ENCODE results near the gene ESYT2. TPM values are rescaled to one million over a fixed set of nuclear protein-coding genes. Genes with fewer than 3 reads are reported as not detected.
A peak's percentile ranks its signal among the peaks of the same experiment; 100 is the strongest.

ESYT2 gene
- total RNA-seq, 5 donors from 2014 or later (not counting 1 experiment from before 2014, with no cell fraction given), result 99.0 to 122 (median 116) TPM

- H3K27ac ChIP-seq (ENCODE audit: low read length), result peak overlapping the region; percentile 88
- POLR2A ChIA-PET, result interaction anchor here (0.5 to 7.1 kb wide), 4 partner anchors 13 to 53 kb away, joined by 3 to 124 read pairs (median 5); no protein-coding TSS in a partner anchor
- peaks cover 6 to 25% of the 10 kb centered on the region in 2 donors for H3K36me3 ChIP-seq (ENCODE audit: control insufficient read depth in 2 of 2, extremely low read depth in 1 of 2, insufficient read depth in 1 of 2, low read length in 1 of 2)
- H3K4me3 ChIP-seq (ENCODE audit: control insufficient read depth in 1 of 2, extremely low read depth in 1 of 2, low read length in 1 of 2), result no peak overlapping the region
- no peak for DNase-seq
- no peaks in the 10 kb centered on the region for H3K27me3 ChIP-seq (replicated peaks in 1 of 2; ENCODE audit: control insufficient read depth in 2 of 2, extremely low read depth in 1 of 2, insufficient read depth in 2 of 2, low read length in 1 of 2)
- H3K36me3 Mint-ChIP-seq, result peaks cover 43% of the 10 kb centered on the region
- H3K27me3 Mint-ChIP-seq, result no peaks in the 10 kb centered on the region
- peak overlapping the region in 2 of 3 donors; percentile 1 to 88 for H3K4me3 Mint-ChIP-seq
- no peaks in the 10 kb centered on the region for H3K9me3 Mint-ChIP-seq
- CTCF ChIA-PET, result interaction anchor here (0.7 to 1.3 kb wide), 4 partner anchors 9 to 18 kb away, joined by 3 to 4 read pairs (median 4); partner anchors contain the start of gene ESYT2 (in 1 of the 2)
- H3K4me1 ChIP-seq (ENCODE audit: control insufficient read depth in 1 of 2, extremely low read depth in 1 of 2, insufficient read depth in 2 of 2, low read length in 2 of 2), result peaks cover 48 to 66% of the 10 kb centered on the region in 2 experiments
- WGBS (ENCODE audit: insufficient coverage), result 100% methylated on average over 2 of the region's 5 CpGs
- no peak for ATAC-seq (replicated peaks in 1 of 4)
- peaks cover 74 to 86% (median 82%) of the 10 kb centered on the region in 3 donors for H3K4me1 Mint-ChIP-seq
- no peaks in the 10 kb centered on the region for H3K9me3 ChIP-seq
- peak overlapping the region; percentile 95 to 97 for H3K27ac Mint-ChIP-seq
Observed at GRCh38 chr7:158810846-158811245, 18.5 kb downstream of the ESYT2 start.

- Mint-ChIP-seq H3K27ac (peak overlapping the region; percentile 89 to 95), H3K27me3 (no peaks in the 10 kb centered on the region), H3K4me1 (peaks cover 74 to 86% (median 82%) of the 10 kb centered on the region in 3 donors), H3K36me3 (peaks cover 44% of the 10 kb centered on the region), H3K9me3 (peaks cover 0 to under 1% (median 0%) of the 10 kb centered on the region in 3 donors), H3K4me3 (peak overlapping the region; percentile 39 to 88 (median 45))
- no peak for ATAC-seq (replicated peaks in 1 of 4)
- no CpG with 5 or more reads among the region's 1 CpG for WGBS (ENCODE audit: insufficient coverage)
- Histone ChIP-seq H3K9me3 (no peaks in the 10 kb centered on the region), H3K4me3 (ENCODE audit: control insufficient read depth in 1 of 2, extremely low read depth in 1 of 2, low read length in 1 of 2) (no peak overlapping the region), H3K4me1 (ENCODE audit: control insufficient read depth in 1 of 2, extremely low read depth in 1 of 2, insufficient read depth in 2 of 2, low read length in 2 of 2) (peaks cover 35 to 59% of the 10 kb centered on the region in 2 experiments), H3K36me3 (ENCODE audit: control insufficient read depth in 2 of 2, extremely low read depth in 1 of 2, insufficient read depth in 1 of 2, low read length in 1 of 2) (peaks cover 6 to 19% of the 10 kb centered on the region in 2 donors), H3K27me3 (replicated peaks in 1 of 2; ENCODE audit: control insufficient read depth in 2 of 2, extremely low read depth in 1 of 2, insufficient read depth in 2 of 2, low read length in 1 of 2) (no peaks in the 10 kb centered on the region), H3K27ac (ENCODE audit: low read length) (peak overlapping the region; percentile 19)
- DNase-seq, result peak in 2 of 35 experiments; percentile 43
- CTCF ChIA-PET, result interaction anchor here in 1 of 2 donors (1.1 to 1.5 kb wide), 2 partner anchors 10 to 18 kb away, joined by 5 read pairs; no protein-coding TSS in a partner anchor
- POLR2A ChIA-PET, result interaction anchor here (0.7 to 1.2 kb wide), 3 partner anchors 15 to 101 kb away, joined by 3 to 5 read pairs (median 3); no protein-coding TSS in a partner anchor
Observed at GRCh38 chr7:158809596-158809995, 19.7 kb downstream of the ESYT2 start.

GRCh38 chr7:158808126-158808525, 21.2 kb downstream of the ESYT2 start:
- H3K27ac Mint-ChIP-seq, result peak overlapping the region; percentile 27 to 75
- Histone ChIP-seq H3K4me3 (ENCODE audit: control insufficient read depth in 1 of 2, extremely low read depth in 1 of 2, low read length in 1 of 2) (no peak overlapping the region), H3K9me3 (no peaks in the 10 kb centered on the region), H3K4me1 (ENCODE audit: control insufficient read depth in 1 of 2, extremely low read depth in 1 of 2, insufficient read depth in 2 of 2, low read length in 2 of 2) (peaks cover 25 to 56% of the 10 kb centered on the region in 2 experiments), H3K36me3 (ENCODE audit: control insufficient read depth in 2 of 2, extremely low read depth in 1 of 2, insufficient read depth in 1 of 2, low read length in 1 of 2) (peaks cover 6 to 23% of the 10 kb centered on the region in 2 donors), H3K27ac (ENCODE audit: low read length) (no peak overlapping the region), H3K27me3 (replicated peaks in 1 of 2; ENCODE audit: control insufficient read depth in 2 of 2, extremely low read depth in 1 of 2, insufficient read depth in 2 of 2, low read length in 1 of 2) (no peaks in the 10 kb centered on the region)
- peaks cover 63 to 82% (median 77%) of the 10 kb centered on the region in 3 donors for H3K4me1 Mint-ChIP-seq
- ATAC-seq (replicated peaks in 1 of 4) (no peak), DNase-seq (no peak)
- WGBS (ENCODE audit: insufficient coverage), result 79% methylated on average over 4 of the region's 18 CpGs
- no peaks in the 10 kb centered on the region for H3K27me3 Mint-ChIP-seq
- H3K36me3 Mint-ChIP-seq, result peaks cover 45% of the 10 kb centered on the region
- no peak overlapping the region for H3K4me3 Mint-ChIP-seq
- peaks cover 0 to 3% (median 0%) of the 10 kb centered on the region in 3 donors for H3K9me3 Mint-ChIP-seq
- ChIA-PET CTCF (no interaction called here), POLR2A (interaction anchor here (0.9 to 1.0 kb wide), 2 partner anchors 12 to 16 kb away, joined by 3 read pairs; no protein-coding TSS in a partner anchor)

DNA sequence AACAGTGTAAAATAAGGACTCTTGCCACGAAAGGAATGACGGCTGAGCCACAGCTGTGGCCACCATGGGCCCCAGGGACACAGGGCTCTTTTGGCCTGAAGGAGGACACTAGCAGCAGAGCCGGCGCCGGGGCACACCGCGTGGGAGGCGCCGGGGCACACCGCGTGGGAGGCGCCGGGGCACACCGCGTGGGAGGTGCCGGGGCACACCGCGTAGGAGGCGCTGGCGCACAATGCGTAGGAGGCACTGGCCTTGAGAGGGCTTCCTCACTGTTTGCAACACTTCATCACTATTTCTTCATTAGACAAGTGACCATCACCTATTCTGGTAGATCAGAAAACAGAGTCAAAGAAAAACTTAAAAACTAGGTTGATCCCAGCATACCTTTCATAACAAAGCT, 23.4 kb downstream of the ESYT2 start:
- ChIA-PET CTCF (no interaction called here), POLR2A (interaction anchor here in 1 of 2 donors (1.5 kb wide), 1 partner anchor 13 kb away, joined by 3 read pairs; no protein-coding TSS in a partner anchor)
- DNase-seq (no peak), ATAC-seq (replicated peaks in 1 of 4) (no peak)
- H3K36me3 ChIP-seq (ENCODE audit: control insufficient read depth in 2 of 2, extremely low read depth in 1 of 2, insufficient read depth in 1 of 2, low read length in 1 of 2), result peaks cover 6 to 23% of the 10 kb centered on the region in 2 donors
- H3K27me3 Mint-ChIP-seq, result no peaks in the 10 kb centered on the region
- no peak overlapping the region for H3K4me3 ChIP-seq (ENCODE audit: control insufficient read depth in 1 of 2, extremely low read depth in 1 of 2, low read length in 1 of 2)
- H3K4me1 ChIP-seq (ENCODE audit: control insufficient read depth in 1 of 2, extremely low read depth in 1 of 2, insufficient read depth in 2 of 2, low read length in 2 of 2), result peaks cover 14 to 47% of the 10 kb centered on the region in 2 experiments
- WGBS (ENCODE audit: insufficient coverage), result 67% methylated on average over 12 of the region's 21 CpGs
- peaks cover 63 to 81% (median 75%) of the 10 kb centered on the region in 3 donors for H3K4me1 Mint-ChIP-seq
- no peak overlapping the region for H3K4me3 Mint-ChIP-seq
- H3K9me3 ChIP-seq, result no peaks in the 10 kb centered on the region
- peak overlapping the region; percentile 49 to 69 for H3K27ac Mint-ChIP-seq
- H3K27me3 ChIP-seq (replicated peaks in 1 of 2; ENCODE audit: control insufficient read depth in 2 of 2, extremely low read depth in 1 of 2, insufficient read depth in 2 of 2, low read length in 1 of 2), result no peaks in the 10 kb centered on the region
- peak overlapping the region; percentile 26 for H3K27ac ChIP-seq (ENCODE audit: low read length)
- peaks cover 38% of the 10 kb centered on the region for H3K36me3 Mint-ChIP-seq
- peaks cover 0 to 3% (median 0%) of the 10 kb centered on the region in 3 donors for H3K9me3 Mint-ChIP-seq

DNA sequence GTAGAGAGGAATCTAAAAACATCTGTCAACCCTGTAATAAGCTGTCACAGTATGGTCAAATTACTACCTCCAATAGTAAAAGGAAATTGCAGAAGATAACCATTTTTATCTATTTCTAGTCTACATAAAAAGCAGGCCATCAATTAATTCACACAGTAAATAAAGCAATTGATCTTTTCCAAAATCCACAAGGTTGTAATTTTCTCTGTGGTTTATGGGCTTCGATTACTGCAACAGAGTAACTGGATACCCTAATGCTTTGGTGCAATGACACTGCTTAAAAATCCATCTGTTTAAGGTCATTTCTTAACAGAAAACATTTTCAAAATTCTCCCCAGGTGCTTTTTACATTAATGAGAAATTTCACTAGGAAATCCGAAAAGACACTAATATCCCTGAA, 23.9 kb downstream of the ESYT2 start:
- Mint-ChIP-seq H3K27me3 (no peaks in the 10 kb centered on the region), H3K4me3 (peak overlapping the region in 1 of 3 donors; percentile 49), H3K9me3 (peaks cover 0 to 3% (median 0%) of the 10 kb centered on the region in 3 donors), H3K4me1 (peaks cover 63 to 80% (median 75%) of the 10 kb centered on the region in 3 donors), H3K36me3 (peaks cover 34% of the 10 kb centered on the region), H3K27ac (peak overlapping the region; percentile 74 to 86)
- Histone ChIP-seq H3K36me3 (ENCODE audit: control insufficient read depth in 2 of 2, extremely low read depth in 1 of 2, insufficient read depth in 1 of 2, low read length in 1 of 2) (peaks cover 6 to 24% of the 10 kb centered on the region in 2 donors), H3K4me3 (ENCODE audit: control insufficient read depth in 1 of 2, extremely low read depth in 1 of 2, low read length in 1 of 2) (no peak overlapping the region), H3K27me3 (replicated peaks in 1 of 2; ENCODE audit: control insufficient read depth in 2 of 2, extremely low read depth in 1 of 2, insufficient read depth in 2 of 2, low read length in 1 of 2) (no peaks in the 10 kb centered on the region), H3K4me1 (ENCODE audit: control insufficient read depth in 1 of 2, extremely low read depth in 1 of 2, insufficient read depth in 2 of 2, low read length in 2 of 2) (peaks cover 11 to 47% of the 10 kb centered on the region in 2 experiments), H3K27ac (ENCODE audit: low read length) (peak overlapping the region; percentile 67), H3K9me3 (no peaks in the 10 kb centered on the region)
- 89% methylated on average over 1 of the region's 2 CpGs for WGBS (ENCODE audit: insufficient coverage)
- DNase-seq, result no peak
- CTCF ChIA-PET, result no interaction called here
- no peak for ATAC-seq (replicated peaks in 1 of 4)
- POLR2A ChIA-PET, result no interaction called here

GRCh38 chr7:158804335-158804734, 25.0 kb downstream of the ESYT2 start:
- Histone ChIP-seq H3K27ac (ENCODE audit: low read length) (peak overlapping the region; percentile 67), H3K4me1 (ENCODE audit: control insufficient read depth in 1 of 2, extremely low read depth in 1 of 2, insufficient read depth in 2 of 2, low read length in 2 of 2) (peaks cover 7 to 49% of the 10 kb centered on the region in 2 experiments), H3K4me3 (ENCODE audit: control insufficient read depth in 1 of 2, extremely low read depth in 1 of 2, low read length in 1 of 2) (no peak overlapping the region), H3K9me3 (no peaks in the 10 kb centered on the region), H3K36me3 (ENCODE audit: control insufficient read depth in 2 of 2, extremely low read depth in 1 of 2, insufficient read depth in 1 of 2, low read length in 1 of 2) (peaks cover 6 to 26% of the 10 kb centered on the region in 2 donors), H3K27me3 (replicated peaks in 1 of 2; ENCODE audit: control insufficient read depth in 2 of 2, extremely low read depth in 1 of 2, insufficient read depth in 2 of 2, low read length in 1 of 2) (no peaks in the 10 kb centered on the region)
- Mint-ChIP-seq H3K9me3 (peaks cover 0 to 3% (median 0%) of the 10 kb centered on the region in 3 donors), H3K4me1 (peaks cover 61 to 77% (median 73%) of the 10 kb centered on the region in 3 donors), H3K36me3 (peaks cover 27% of the 10 kb centered on the region), H3K4me3 (peak overlapping the region in 2 of 3 donors; percentile 28 to 49), H3K27ac (peak overlapping the region; percentile 74 to 86), H3K27me3 (no peaks in the 10 kb centered on the region)
- DNase-seq (peak in 15 of 35 experiments; percentile 17 to 76 (median 43)), ATAC-seq (replicated peaks in 1 of 4) (peak in 1 of 4 experiments; percentile 38)
- 68% methylated on average over 22 of the region's 22 CpGs for WGBS (ENCODE audit: insufficient coverage)
- ChIA-PET POLR2A (no interaction called here), CTCF (interaction anchor here in 1 of 2 donors (0.7 kb wide), 1 partner anchor 20 kb away, joined by 3 read pairs; no protein-coding TSS in a partner anchor)

Data from T-cell (primary cell).